CD4-positive, alpha-beta T cell (primary cell): ENCODE data around the gene PLD6. TPM values are rescaled to one million over a fixed set of nuclear protein-coding genes. Genes with fewer than 3 reads are reported as not detected.

ENCODE experiments used
- ATAC-seq: fragments of 200-7000 bp; cut with Tn5 transposase; one replicate; pipeline ENCODE4 v1.10.0; 2022; ENCODE audit warnings: mild to moderate bottlenecking; ENCODE audit not compliant: poor library complexity
- CTCF ChIA-PET: fragments of 350-600 bp; sonication (Branson Sonifier 250); formaldehyde crosslinking; loops from one replicate; lab custom pipeline; 2021; ENCODE audit warnings: antibody characterized with exemption, inconsistent platforms; lab: Charles Lee
- POLR2A ChIA-PET: fragments of 350-600 bp; sonication (Branson Sonifier 250); formaldehyde crosslinking; loops from one replicate; lab custom pipeline; 2021; ENCODE audit warnings: antibody characterized with exemption, inconsistent platforms; lab: Charles Lee
- DNase-seq, 14 experiments: peaks; one replicate each; pipeline ENCODE4 v3.0.0-alpha.2; 2013 to 2020; ENCODE audit warnings: mixed read lengths in 2 of 14
- H3K27ac ChIP-seq, 2 donors: one replicate each; pipeline versions ENCODE4 v1.5.1 to v1.7.0; 2013; ENCODE audit warnings: low read length in 2 of 2, low read depth in 1 of 2, mild to moderate bottlenecking in 1 of 2
- H3K27me3 ChIP-seq, 2 experiments: 1 replicate in 1 of 2; 2 replicates in 1 of 2; pipeline versions ENCODE4 v1.6.1 to v1.7.0; 2013; ENCODE audit warnings: low read length in 2 of 2, control low read depth in 1 of 2, mild to moderate bottlenecking in 1 of 2, moderate library complexity in 1 of 2; ENCODE audit not compliant: insufficient read depth in 2 of 2, control insufficient read depth in 1 of 2
- H3K36me3 ChIP-seq: one replicate; pipeline ENCODE4 v1.6.1; 2013; ENCODE audit warnings: low read length, control low read depth; ENCODE audit not compliant: insufficient read depth
- H3K4me1 ChIP-seq: one replicate; pipeline ENCODE4 v1.6.1; 2013; ENCODE audit warnings: low read length, control low read depth; ENCODE audit not compliant: insufficient read depth
- H3K4me3 ChIP-seq: one replicate; pipeline ENCODE4 v1.5.1; 2013; ENCODE audit warnings: mild to moderate bottlenecking, low read length, moderate library complexity
- H3K9me3 ChIP-seq, 2 experiments: 1 replicate in 1 of 2; 2 replicates in 1 of 2; pipeline versions ENCODE4 v1.6.1 to v1.7.0; 2013; ENCODE audit warnings: low read length in 2 of 2, mild to moderate bottlenecking in 2 of 2, control low read depth in 1 of 2, moderate library complexity in 1 of 2; ENCODE audit not compliant: control insufficient read depth in 1 of 2, insufficient read depth in 1 of 2
- H3K27ac Mint-ChIP-seq: one replicate; pipeline ENCODE4 v1.8.0; 2020; ENCODE audit warnings: mixed read lengths
- H3K27me3 Mint-ChIP-seq: one replicate; pipeline ENCODE4 v1.8.0; 2021; ENCODE audit warnings: mixed read lengths
- H3K36me3 Mint-ChIP-seq: one replicate; pipeline ENCODE4 v1.8.0; 2021; ENCODE audit warnings: low read depth, mixed read lengths
- H3K4me1 Mint-ChIP-seq: one replicate; pipeline ENCODE4 v1.8.0; 2021; ENCODE audit warnings: low read depth, mixed read lengths
- H3K4me3 Mint-ChIP-seq: one replicate; pipeline ENCODE4 v1.8.0; 2020; ENCODE audit warnings: mild to moderate bottlenecking, mixed read lengths
- H3K9me3 Mint-ChIP-seq: one replicate; pipeline ENCODE4 v1.8.0; 2020; ENCODE audit warnings: mixed read lengths
- CTCF ChIP-seq: fragments of 200-600 bp; IDR thresholded peaks from one replicate; pipeline ENCODE4 v1.8.0; 2022; ENCODE audit warnings: antibody characterized with exemption, mild to moderate bottlenecking
- intact Hi-C, 2 experiments: fragments of 100-400 bp; cut with DNase I in 1 of 2; cut with micrococcal nuclease in 1 of 2; formaldehyde crosslinking; loops; one replicate each; pipeline versions ENCODE4 v1.15.1 to v1.9.0; 2023 to 2025; cut with DNase I, micrococcal nuclease
- total RNA-seq, 174 experiments: library from RNA in 2 of 174; stranded (reverse) in 2 of 174; gene quantifications; one replicate each; pipeline ENCODE4 v1.2.3 and lab custom pipeline; 2021 to 2026

PLD6 gene
- total RNA-seq, 2 experiments from 2014 or later, result 7.1 to 7.5 TPM

- CTCF ChIA-PET, result no interaction called here
- Histone ChIP-seq H3K4me3 (peak overlapping the region; percentile 22), H3K27me3 (no peaks in the 10 kb centered on the region), H3K4me1 (peaks cover 100% of the 10 kb centered on the region), H3K27ac (peak overlapping the region; percentile 60 to 77), H3K9me3 (no peaks in the 10 kb centered on the region), H3K36me3 (peaks cover 59% of the 10 kb centered on the region)
- DNase-seq, result peak in 6 of 14 experiments; percentile 24 to 62 (median 47)
- no peaks in the 10 kb centered on the region for H3K9me3 Mint-ChIP-seq
- TF ChIP-seq CTCF, result no peak
- intact Hi-C loops, result loop anchor here in 1 of 2 experiments (5.0 kb wide), 1 partner anchor 40 kb away; no protein-coding TSS in a partner anchor
- H3K4me1 Mint-ChIP-seq, result peaks cover 80% of the 10 kb centered on the region
- H3K36me3 Mint-ChIP-seq, result peaks cover 80% of the 10 kb centered on the region
- H3K27ac Mint-ChIP-seq, result peak overlapping the region; percentile 99
- H3K27me3 Mint-ChIP-seq, result no peaks in the 10 kb centered on the region
- peak overlapping the region; percentile 26 for H3K4me3 Mint-ChIP-seq
- POLR2A ChIA-PET, result interaction anchor here (0.5 to 3.7 kb wide), 7 partner anchors 11 to 91 kb away, joined by 3 to 17 read pairs (median 3); partner anchors contain the start of gene PLD6
- ATAC-seq, result peak; percentile 21
Observed at GRCh38 chr17:17177176-17177575, 29.0 kb downstream of the PLD6 start.

- no peak for TF ChIP-seq CTCF
- Histone ChIP-seq H3K4me3 (peak overlapping the region; percentile 22), H3K27me3 (no peaks in the 10 kb centered on the region), H3K4me1 (peaks cover 100% of the 10 kb centered on the region), H3K9me3 (no peaks in the 10 kb centered on the region), H3K27ac (peak overlapping the region; percentile 60 to 77), H3K36me3 (peaks cover 66% of the 10 kb centered on the region)
- Mint-ChIP-seq H3K27ac (peak overlapping the region; percentile 99), H3K27me3 (no peaks in the 10 kb centered on the region), H3K36me3 (peaks cover 81% of the 10 kb centered on the region), H3K9me3 (no peaks in the 10 kb centered on the region), H3K4me1 (peaks cover 76% of the 10 kb centered on the region), H3K4me3 (peak overlapping the region; percentile 87)
- POLR2A ChIA-PET, result interaction anchor here (0.7 to 3.7 kb wide), 9 partner anchors 10 to 485 kb away, joined by 3 to 17 read pairs (median 6); partner anchors contain the start of genes FLCN and PLD6
- CTCF ChIA-PET, result no interaction called here
- ATAC-seq, result peak; percentile 55
- intact Hi-C loops, result loop anchor here in 1 of 2 experiments (5.0 kb wide), 1 partner anchor 41 kb away; no protein-coding TSS in a partner anchor
- DNase-seq, result peak in 10 of 14 experiments; percentile 28 to 67 (median 48)
Observed at GRCh38 chr17:17176341-17176740, 29.8 kb downstream of the PLD6 start.

- Histone ChIP-seq H3K4me3 (peak overlapping the region; percentile 22), H3K27me3 (no peaks in the 10 kb centered on the region), H3K9me3 (no peaks in the 10 kb centered on the region), H3K27ac (peak overlapping the region; percentile 60 to 77), H3K36me3 (peaks cover 68% of the 10 kb centered on the region), H3K4me1 (peaks cover 100% of the 10 kb centered on the region)
- Mint-ChIP-seq H3K4me1 (peaks cover 76% of the 10 kb centered on the region), H3K27me3 (no peaks in the 10 kb centered on the region), H3K4me3 (peak overlapping the region; percentile 87), H3K9me3 (no peaks in the 10 kb centered on the region), H3K36me3 (peaks cover 85% of the 10 kb centered on the region), H3K27ac (peak overlapping the region; percentile 99)
- DNase-seq (peak in 6 of 14 experiments; percentile 16 to 60 (median 45)), ATAC-seq (peak; percentile 21)
- POLR2A ChIA-PET, result interaction anchor here (0.7 to 3.7 kb wide), 10 partner anchors 10 to 485 kb away, joined by 3 to 17 read pairs (median 6); partner anchors contain the start of genes FLCN and PLD6
- CTCF ChIA-PET, result interaction anchor here (0.8 to 1.4 kb wide), 2 partner anchors 9 to 34 kb away, joined by 3 to 4 read pairs; no protein-coding TSS in a partner anchor
- TF ChIP-seq CTCF, result no peak
- intact Hi-C loops, result loop anchor here in 1 of 2 experiments (5.0 kb wide), 1 partner anchor 41 kb away; no protein-coding TSS in a partner anchor
Observed at GRCh38 chr17:17175917-17176316, 30.2 kb downstream of the PLD6 start.
